AML-193 (cell line): ENCODE measurements around the gene PKD2L2.
"Not testable (repeated sequence)": the region's sequence is repeated elsewhere in the genome, so short reads cannot be mapped to it uniquely, and the experiment has no call there.

Experiments
- DNase-seq, 2 experiments: peaks; one replicate each; lab custom pipeline; 2025; lab: John Stamatoyannopoulos, UW

PKD2L2 gene

GRCh38 chr5:137888863-137889759 is at the start of gene PKD2L2:
Gene PKD2L2 (plus strand): TSS chr5:137889457. CDS start chr5:137889492, 35 bp downstream.
- peak; percentile 68 to 80 for DNase-seq

GRCh38 chr5:137842296-137842695 is 47.0 kb upstream of the PKD2L2 start:
- no peak for DNase-seq

- no peak for DNase-seq
Measured at GRCh38 chr5:137843676-137844299, 45.5 kb upstream of the PKD2L2 start.

GRCh38 chr5:137845472-137845871 is 43.8 kb upstream of the PKD2L2 start:
- DNase-seq: no peak

- DNase-seq: no peak
Measured at GRCh38 chr5:137847687-137848086, 41.6 kb upstream of the PKD2L2 start.

GRCh38 chr5:137853165-137853564 is 36.1 kb upstream of the PKD2L2 start:
- DNase-seq: not testable (repeated sequence)

GRCh38 chr5:137856201-137856600 is 33.1 kb upstream of the PKD2L2 start:
- no peak for DNase-seq

GRCh38 chr5:137856916-137857862 is 32.1 kb upstream of the PKD2L2 start:
- DNase-seq: no peak

GRCh38 chr5:137858223-137858916 is 30.9 kb upstream of the PKD2L2 start:
- DNase-seq: peak; percentile 86 to 90

- DNase-seq: no peak
Measured at GRCh38 chr5:137858954-137859353, 30.3 kb upstream of the PKD2L2 start.

GRCh38 chr5:137862251-137862650 is 27.0 kb upstream of the PKD2L2 start:
- DNase-seq: no peak

GRCh38 chr5:137863653-137864052 is 25.6 kb upstream of the PKD2L2 start:
- not testable (repeated sequence) for DNase-seq

GRCh38 chr5:137866541-137867388 is 22.5 kb upstream of the PKD2L2 start:
- DNase-seq: no peak

- no peak for DNase-seq
Measured at GRCh38 chr5:137867664-137868063, 21.6 kb upstream of the PKD2L2 start, which contains the start of gene MYOT. Gene MYOT (plus strand): TSS chr5:137867860. CDS start chr5:137870652, 2,792 bp downstream.

- no peak for DNase-seq
Measured at GRCh38 chr5:137870647-137871339, 18.5 kb upstream of the PKD2L2 start.

GRCh38 chr5:137871571-137871970 is 17.7 kb upstream of the PKD2L2 start:
- DNase-seq: no peak

GRCh38 chr5:137872466-137872865 is 16.8 kb upstream of the PKD2L2 start:
- no peak for DNase-seq

- DNase-seq: no peak
Measured at GRCh38 chr5:137876101-137876500, 13.2 kb upstream of the PKD2L2 start.

- DNase-seq: no peak
Measured at GRCh38 chr5:137880313-137880712, 8.9 kb upstream of the PKD2L2 start.

GRCh38 chr5:137887831-137888230 is 1.4 kb upstream of the PKD2L2 start:
- DNase-seq: no peak
